Activated T-helper 2 cell treated with anti-CD3 and anti-CD28 coated beads, Interferon-gamma antibody, Interleukin-2, Interleukin-4, amounts not matched to agents 10 μg/mL and 5 μg/mL and 100 μg/mL, durations not matched to agents 14 hours and 24 hours and 36 hours (primary cell): Measurements from ENCODE around the gene SF3B6. TPM values are rescaled to one million over a fixed set of nuclear protein-coding genes. Genes with fewer than 3 reads are reported as not detected.
A peak's percentile ranks its signal among the peaks of the same experiment; 100 is the strongest.

Experiments used
- DNase-seq: peaks from one replicate; pipeline ENCODE4 v3.0.0; 2021; ENCODE audit warnings: low spot score
- H3K27ac Mint-ChIP-seq: one replicate; pipeline ENCODE4 v1.8.0; 2021; ENCODE audit warnings: mixed read lengths
- H3K27me3 Mint-ChIP-seq: one replicate; pipeline ENCODE4 v1.8.0; 2021; ENCODE audit warnings: low read depth, mixed read lengths
- H3K36me3 Mint-ChIP-seq: one replicate; pipeline ENCODE4 v1.8.0; 2021; ENCODE audit warnings: low read depth, mixed read lengths
- H3K4me1 Mint-ChIP-seq: one replicate; pipeline ENCODE4 v1.8.0; 2021; ENCODE audit warnings: low read depth, mixed read lengths
- H3K4me3 Mint-ChIP-seq: one replicate; pipeline ENCODE4 v1.8.0; 2021; ENCODE audit warnings: low read depth, mild to moderate bottlenecking, moderate library complexity, mixed read lengths
- H3K9me3 Mint-ChIP-seq: one replicate; pipeline ENCODE4 v1.8.0; 2021; ENCODE audit warnings: mixed read lengths
- intact Hi-C: fragments of 100-400 bp; cut with micrococcal nuclease; formaldehyde crosslinking; loops from one replicate; pipeline ENCODE4 v1.15.1; 2023
- total RNA-seq: library from RNA; stranded (reverse); gene quantifications from 2 replicates; pipeline ENCODE4 v1.2.3, GENCODE V29; 2022

The SF3B6 gene
- total RNA-seq, 1 donor from 2014 or later, result 143 TPM

DNA sequence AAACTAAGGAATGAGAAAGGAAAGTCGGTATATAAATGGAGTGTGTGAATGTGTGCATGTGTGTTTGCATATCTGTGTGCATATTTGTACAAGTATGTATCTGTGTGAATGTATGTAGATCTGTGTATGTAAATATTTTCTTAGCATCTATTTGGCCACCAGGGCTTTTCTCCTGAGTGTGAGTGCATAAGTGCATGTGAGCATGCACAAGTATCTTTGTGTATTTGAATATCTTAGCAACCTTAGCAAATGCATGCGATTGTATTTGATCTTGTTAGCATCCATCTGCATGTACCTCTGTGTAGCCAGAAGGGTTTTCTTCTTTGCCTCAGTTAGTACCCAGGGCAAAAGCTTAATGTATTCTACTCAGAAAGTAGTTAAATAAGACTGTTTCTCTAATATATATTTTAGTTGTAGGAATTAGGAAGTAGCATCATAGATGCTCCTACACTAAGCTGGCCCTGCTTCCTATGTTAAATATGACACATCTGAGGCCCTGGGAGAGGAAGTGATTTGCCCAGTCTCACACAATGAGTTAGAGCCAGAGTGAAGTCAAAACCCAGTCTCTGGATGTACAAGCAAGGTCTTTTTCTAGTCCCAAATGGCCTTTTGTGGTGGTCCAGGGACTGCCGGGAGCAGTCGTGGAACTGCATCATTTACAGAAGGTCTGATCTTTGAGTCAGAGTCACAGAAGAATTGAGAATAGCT, 17.4 kb downstream of the SF3B6 start:
- Mint-ChIP-seq H3K4me3 (no peak overlapping the region), H3K27me3 (peaks cover 3% of the 10 kb centered on the region), H3K27ac (no peak overlapping the region), H3K4me1 (peaks cover 3% of the 10 kb centered on the region), H3K36me3 (no peaks in the 10 kb centered on the region), H3K9me3 (no peaks in the 10 kb centered on the region)
- intact Hi-C loops, result no loop called here
- DNase-seq, result no peak

DNA sequence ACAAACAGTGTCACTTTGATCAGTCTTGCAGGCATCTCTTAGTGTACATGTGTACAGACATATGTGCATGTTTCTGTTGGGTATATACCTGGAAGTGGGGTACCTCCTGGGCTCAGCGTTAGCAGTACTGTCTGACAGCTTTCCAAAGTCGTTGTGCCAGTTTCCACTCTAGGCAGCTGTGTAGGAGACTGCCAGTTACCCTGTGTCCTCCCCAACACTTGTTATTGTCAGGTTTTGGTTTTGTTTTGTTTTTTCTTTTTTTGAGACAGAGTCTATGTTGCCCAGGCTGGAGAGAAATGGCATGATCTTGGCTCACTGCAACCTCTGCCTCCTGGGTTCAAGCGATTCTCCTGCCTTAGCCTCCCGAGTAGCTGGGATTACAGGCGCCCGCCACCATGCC, 20.4 kb downstream of the SF3B6 start:
- intact Hi-C loops, result no loop called here
- H3K9me3 Mint-ChIP-seq, result no peaks in the 10 kb centered on the region
- peaks cover 6% of the 10 kb centered on the region for H3K27me3 Mint-ChIP-seq
- no peak overlapping the region for H3K4me3 Mint-ChIP-seq
- H3K4me1 Mint-ChIP-seq, result peaks cover 3% of the 10 kb centered on the region
- H3K27ac Mint-ChIP-seq, result no peak overlapping the region
- DNase-seq, result no peak
- no peaks in the 10 kb centered on the region for H3K36me3 Mint-ChIP-seq

DNA sequence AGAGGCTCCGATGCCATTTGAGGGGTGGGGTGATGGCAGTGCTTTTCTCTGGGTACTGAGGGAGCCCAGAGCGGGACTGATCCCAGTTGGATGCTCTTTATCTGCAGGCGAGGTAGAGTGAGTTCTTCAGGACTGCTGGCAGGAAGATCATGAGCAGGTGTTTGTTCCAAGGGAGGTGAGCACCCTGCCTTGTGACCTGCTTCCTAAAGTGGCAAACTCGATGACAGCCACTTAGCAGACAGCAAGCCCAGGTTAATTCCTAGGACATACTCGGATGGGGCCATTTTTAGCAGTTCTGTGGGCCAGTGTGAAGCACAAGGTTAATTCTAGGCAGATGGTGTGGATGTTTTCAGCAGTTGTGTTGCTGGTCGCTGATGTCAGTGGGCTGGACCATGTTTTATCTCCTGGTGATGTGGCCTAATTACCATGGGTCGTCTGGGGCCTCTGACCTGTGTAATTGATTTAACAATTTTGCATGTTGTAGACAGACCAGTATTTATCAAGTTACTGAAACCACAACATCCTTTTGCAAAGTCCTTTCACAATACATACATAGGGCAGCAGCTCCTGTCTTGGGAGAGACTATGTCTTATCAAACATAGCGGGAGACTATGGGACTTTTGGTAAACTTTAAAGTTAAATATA, 21.6 kb downstream of the SF3B6 start:
- Mint-ChIP-seq H3K4me3 (no peak overlapping the region), H3K9me3 (no peaks in the 10 kb centered on the region)

DNA sequence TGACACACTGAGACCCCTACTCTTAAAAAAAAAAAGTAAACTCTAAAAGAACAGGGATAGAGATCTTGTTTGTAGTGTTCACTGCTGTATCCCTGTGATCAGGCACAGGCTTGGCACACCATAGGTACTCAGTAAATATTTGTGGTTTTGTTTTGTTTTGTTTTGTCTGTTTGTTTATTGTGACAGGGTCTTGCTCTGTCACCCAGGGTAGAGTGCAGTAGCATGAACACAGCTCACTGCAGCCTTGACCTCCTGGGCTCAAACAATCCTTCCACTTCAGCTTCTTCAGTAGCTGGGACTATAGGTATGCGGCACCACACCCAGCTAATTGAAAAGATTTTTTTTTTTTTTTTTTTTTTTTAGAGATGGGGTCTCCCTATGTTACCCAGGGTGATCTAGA, 23.2 kb downstream of the SF3B6 start:
- Mint-ChIP-seq H3K36me3 (no peaks in the 10 kb centered on the region), H3K27ac (no peak overlapping the region), H3K27me3 (peaks cover 12% of the 10 kb centered on the region), H3K4me1 (no peaks in the 10 kb centered on the region), H3K9me3 (no peaks in the 10 kb centered on the region), H3K4me3 (no peak overlapping the region)
- intact Hi-C loops, result no loop called here
- no peak for DNase-seq

More for the DNA sequence above, 21.6 kb downstream of the SF3B6 start:
- Mint-ChIP-seq H3K27me3 (peaks cover 6% of the 10 kb centered on the region), H3K4me1 (no peaks in the 10 kb centered on the region), H3K27ac (no peak overlapping the region), H3K36me3 (no peaks in the 10 kb centered on the region)
- intact Hi-C loops, result no loop called here
- no peak for DNase-seq

DNA sequence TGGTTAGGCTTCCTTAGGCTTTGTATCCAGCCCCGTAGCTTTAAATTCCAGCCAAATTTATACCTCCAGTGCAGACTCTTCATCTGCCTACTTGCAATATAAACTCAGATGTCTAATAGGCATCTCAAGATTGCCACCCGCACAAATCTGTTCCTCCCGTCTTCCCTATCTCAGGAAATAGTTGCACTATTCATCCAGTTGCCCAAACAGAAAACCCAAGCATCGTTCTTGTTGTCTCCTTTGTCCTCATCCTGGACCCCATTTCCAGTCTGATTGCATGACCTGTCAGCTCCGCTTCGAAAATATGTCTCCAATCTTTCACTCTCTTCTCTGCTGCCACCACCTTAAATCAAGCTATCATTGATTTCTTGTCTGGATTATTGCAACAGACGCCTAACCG, 24.3 kb downstream of the SF3B6 start:
- Mint-ChIP-seq H3K4me1 (peaks cover 5% of the 10 kb centered on the region), H3K27ac (no peak overlapping the region), H3K9me3 (no peaks in the 10 kb centered on the region), H3K36me3 (no peaks in the 10 kb centered on the region), H3K4me3 (no peak overlapping the region), H3K27me3 (peaks cover 12% of the 10 kb centered on the region)
- DNase-seq, result no peak
- intact Hi-C loops, result no loop called here

DNA sequence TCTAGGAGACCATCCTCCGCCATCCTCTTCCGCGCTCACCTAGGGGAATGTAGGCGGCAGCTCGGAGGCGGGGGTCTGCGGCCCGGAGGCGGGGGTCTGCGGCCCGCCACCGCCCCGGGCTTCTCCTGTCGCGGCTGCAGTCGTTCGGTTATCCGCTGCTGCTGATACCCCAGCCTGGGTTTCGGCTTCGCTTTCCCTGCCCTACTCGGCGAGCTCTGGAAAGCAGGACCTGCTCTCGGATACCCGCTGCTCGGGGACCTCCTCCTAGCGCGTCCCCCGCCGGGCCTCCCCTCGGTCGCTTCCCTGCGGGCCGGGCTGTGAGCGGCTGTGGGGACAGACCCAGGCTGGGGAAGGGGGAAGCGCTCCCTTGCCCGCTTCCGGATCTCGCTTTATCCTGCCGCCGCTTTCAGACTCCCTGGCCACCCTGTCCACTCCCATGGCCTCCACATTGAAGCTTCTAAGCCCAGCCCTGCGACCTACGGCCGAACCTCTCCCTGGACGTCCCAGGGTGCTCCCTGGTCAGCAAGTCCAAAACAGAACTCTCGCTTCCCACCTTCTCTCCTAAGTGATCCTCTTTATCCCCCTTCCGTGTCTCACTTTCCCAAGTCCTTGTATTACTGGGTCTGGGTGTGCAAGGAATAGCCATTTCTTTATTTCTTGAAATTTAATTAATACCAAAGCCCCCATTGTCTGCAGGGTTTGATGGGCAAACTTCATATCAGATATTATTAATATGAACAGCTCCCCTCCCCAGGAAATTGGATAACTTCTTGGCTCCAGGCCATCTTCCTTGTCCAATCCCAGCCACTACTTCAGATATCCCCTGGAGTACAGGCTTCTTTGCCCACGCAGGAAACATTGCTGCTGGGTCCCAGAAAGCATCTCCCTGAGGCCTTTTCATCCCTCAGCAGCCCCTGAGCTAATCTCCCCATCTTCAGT, 25.8 kb downstream of the SF3B6 start:
- no peak for DNase-seq
- no peak overlapping the region for H3K4me3 Mint-ChIP-seq

DNA sequence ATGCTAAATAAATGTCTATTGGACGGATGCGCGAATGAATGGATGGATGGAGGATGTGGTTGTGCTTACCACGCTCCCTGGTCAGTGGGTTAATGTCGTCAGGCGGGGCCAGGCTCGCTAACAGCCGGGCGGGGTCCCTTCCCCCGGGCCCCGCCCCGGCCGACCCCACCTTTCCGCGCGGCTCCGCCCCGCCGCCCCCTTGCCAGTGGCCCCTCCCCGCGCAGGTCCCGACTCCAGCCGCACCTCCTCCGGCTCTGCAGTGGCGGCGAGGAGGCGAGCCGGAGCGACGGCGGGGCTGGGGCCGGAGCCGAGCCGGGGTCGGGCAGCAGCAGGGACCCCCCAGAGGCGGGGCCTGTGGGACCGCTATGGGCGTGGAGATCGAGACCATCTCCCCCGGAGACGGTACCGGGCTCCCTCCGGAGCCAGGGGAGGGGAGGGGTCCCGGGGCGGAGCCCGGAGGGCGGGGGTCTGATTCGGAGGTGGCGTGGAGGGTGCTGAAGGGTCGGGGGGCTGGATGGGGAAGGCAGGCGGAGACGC, 26.6 kb downstream of the SF3B6 start, which contains the start of gene FKBP1B:
Gene FKBP1B (plus strand): TSS at position 257 of the 537 bp plus-strand sequence. CDS start 109 bp downstream, at position 366.
- peak; percentile 39 for DNase-seq
- Mint-ChIP-seq H3K27me3 (peaks cover 11% of the 10 kb centered on the region), H3K4me1 (peaks cover 15% of the 10 kb centered on the region), H3K27ac (no peak within 1 kb of the TSS), H3K36me3 (no peaks in the 10 kb centered on the region), H3K9me3 (no peaks in the 10 kb centered on the region), H3K4me3 (peak within 1 kb of the TSS; percentile 76)
- intact Hi-C loops, result loop anchor here (5.0 kb wide), 1 partner anchor 443 kb away; the partner anchor contains the start of gene NCOA1

More for the DNA sequence above, 25.8 kb downstream of the SF3B6 start:
- intact Hi-C loops, result no loop called here
- H3K9me3 Mint-ChIP-seq, result no peaks in the 10 kb centered on the region
- peaks cover 11% of the 10 kb centered on the region for H3K4me1 Mint-ChIP-seq
- no peak overlapping the region for H3K27ac Mint-ChIP-seq
- peaks cover 12% of the 10 kb centered on the region for H3K27me3 Mint-ChIP-seq
- no peaks in the 10 kb centered on the region for H3K36me3 Mint-ChIP-seq

DNA sequence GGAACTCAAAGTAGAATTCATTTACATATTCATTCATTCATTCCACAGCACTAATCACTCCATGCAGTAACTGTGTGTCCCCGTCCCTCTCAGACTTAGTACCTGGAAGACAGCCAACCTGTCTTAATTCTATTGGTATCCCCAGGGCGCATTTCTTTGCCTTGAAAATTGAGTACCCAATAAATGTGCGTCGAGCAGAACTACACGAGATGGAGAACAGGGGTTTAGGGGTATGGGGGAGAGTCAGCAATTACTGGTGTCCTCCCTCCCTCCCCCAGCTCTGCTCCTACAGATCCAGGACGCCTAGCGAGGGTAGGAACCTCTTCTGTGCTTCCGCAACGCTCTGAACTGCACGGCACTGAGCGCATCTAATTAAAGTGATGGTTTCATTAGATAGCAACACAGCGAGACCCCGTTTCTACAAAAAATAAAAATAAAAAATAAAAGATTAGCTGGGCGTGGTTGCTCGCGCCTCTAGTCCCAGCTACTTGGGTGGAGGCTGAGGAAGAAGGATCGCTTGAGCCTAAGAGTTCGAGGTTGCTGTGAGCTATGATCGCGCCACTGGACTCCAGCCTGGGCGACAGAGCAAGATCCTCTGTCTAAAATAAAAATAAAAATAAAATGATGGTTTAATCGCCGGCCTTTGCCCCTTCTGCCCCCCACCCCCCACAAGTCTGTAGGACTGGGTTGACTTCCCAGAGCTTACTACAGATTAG, 27.2 kb downstream of the SF3B6 start:
- H3K27ac Mint-ChIP-seq, result no peak overlapping the region
- H3K4me3 Mint-ChIP-seq, result peak overlapping the region; percentile 76
- H3K9me3 Mint-ChIP-seq, result no peaks in the 10 kb centered on the region
- intact Hi-C loops, result loop anchor here (5.0 kb wide), 1 partner anchor 443 kb away; the partner anchor contains the start of gene NCOA1
- peaks cover 15% of the 10 kb centered on the region for H3K4me1 Mint-ChIP-seq
- no peaks in the 10 kb centered on the region for H3K36me3 Mint-ChIP-seq
- no peak for DNase-seq
- H3K27me3 Mint-ChIP-seq, result peaks cover 9% of the 10 kb centered on the region

DNA sequence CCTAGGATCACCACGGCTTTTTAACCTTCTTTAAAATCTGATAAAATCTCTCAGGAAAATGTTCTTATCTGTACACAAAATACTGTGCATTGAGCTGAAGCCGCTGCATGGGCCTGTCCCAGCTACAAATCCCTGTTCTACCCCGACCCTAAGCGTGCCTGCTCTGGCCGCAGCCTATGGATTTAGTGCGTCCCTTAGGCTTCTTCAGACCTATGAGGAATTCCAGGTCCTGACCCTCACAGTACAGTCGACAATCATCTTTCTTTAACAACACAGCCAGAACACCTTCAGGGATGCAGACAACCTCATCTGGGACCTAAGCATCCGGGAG, 28.5 kb downstream of the SF3B6 start:
- intact Hi-C loops, result loop anchor here (1.0 to 5.0 kb wide), 4 partner anchors 29 to 445 kb away; partner anchors contain the start of genes ATAD2B, NCOA1, SF3B6 and UBXN2A
- peaks cover 20% of the 10 kb centered on the region for H3K4me1 Mint-ChIP-seq
- peak overlapping the region; percentile 93 for H3K4me3 Mint-ChIP-seq
- no peak for DNase-seq
- no peaks in the 10 kb centered on the region for H3K9me3 Mint-ChIP-seq
- H3K36me3 Mint-ChIP-seq, result no peaks in the 10 kb centered on the region
- H3K27ac Mint-ChIP-seq, result no peak overlapping the region
- H3K27me3 Mint-ChIP-seq, result peaks cover 6% of the 10 kb centered on the region

DNA sequence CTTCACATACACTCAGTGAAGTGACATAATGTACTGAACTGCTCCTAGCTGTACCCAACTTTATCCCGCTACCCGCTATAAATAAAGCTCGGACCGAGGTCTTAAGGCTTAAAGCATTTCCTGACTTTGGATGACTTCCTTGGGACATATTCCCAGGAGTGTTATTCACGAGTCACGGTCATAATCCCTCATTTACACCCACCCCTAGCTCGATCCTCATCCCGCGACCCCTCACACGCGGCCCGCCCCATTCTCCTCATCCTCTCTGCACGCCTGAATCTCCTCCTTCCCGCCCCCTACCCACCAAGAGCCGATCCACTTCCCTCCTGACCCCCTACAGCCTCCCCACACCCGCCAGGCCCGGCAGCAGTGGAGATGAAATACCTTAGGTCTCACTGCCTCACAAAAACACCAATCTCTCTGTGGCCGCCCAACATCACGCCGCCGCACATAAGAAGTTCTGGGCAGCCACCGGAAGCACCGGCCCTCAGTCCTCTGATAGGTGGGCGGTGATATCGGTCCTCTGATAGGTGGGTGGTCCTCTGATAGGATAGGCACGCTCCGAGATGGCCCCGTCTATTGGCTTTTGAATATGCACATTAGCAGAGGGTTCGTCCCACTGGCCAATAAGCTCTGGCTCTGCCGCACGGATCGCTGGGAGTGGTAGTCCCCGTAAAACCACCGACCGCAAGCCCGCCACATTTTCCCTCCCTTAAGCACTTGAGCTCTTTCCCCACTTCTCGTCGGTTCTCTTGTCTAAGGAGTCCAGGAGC, 29.0 kb downstream of the SF3B6 start, which contains the start of gene WDCP:
Gene WDCP (minus strand): TSS at position 462 of the 773 bp plus-strand sequence. CDS start 7,897 bp downstream, outside the sequence.
- H3K27ac Mint-ChIP-seq, result peak within 1 kb of the TSS; percentile 81
- H3K36me3 Mint-ChIP-seq, result no peaks in the 10 kb centered on the region
- DNase-seq, result peak; percentile 93
- H3K4me1 Mint-ChIP-seq, result peaks cover 20% of the 10 kb centered on the region
- no peaks in the 10 kb centered on the region for H3K9me3 Mint-ChIP-seq
- peak within 1 kb of the TSS; percentile 93 for H3K4me3 Mint-ChIP-seq
- intact Hi-C loops, result loop anchor here (1.0 to 5.0 kb wide), 4 partner anchors 29 to 445 kb away; partner anchors contain the start of genes ATAD2B, NCOA1, SF3B6 and UBXN2A
- peaks cover 6% of the 10 kb centered on the region for H3K27me3 Mint-ChIP-seq

DNA sequence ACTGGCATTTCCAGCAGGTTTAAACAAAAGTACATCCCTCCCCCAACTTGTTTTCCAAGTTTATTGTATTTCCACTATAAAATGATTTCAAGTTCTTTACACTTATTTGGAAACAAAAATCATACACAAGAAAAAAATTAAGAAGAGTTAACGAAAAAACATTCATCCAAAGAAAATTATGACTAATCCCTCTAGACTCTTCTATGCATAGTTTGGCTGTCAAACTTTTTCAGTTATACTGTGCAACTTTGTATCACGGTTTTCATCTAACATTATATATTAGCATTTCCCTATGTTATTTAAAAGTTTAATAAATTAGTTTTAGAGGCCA, 29.6 kb downstream of the SF3B6 start:
- H3K27ac Mint-ChIP-seq, result no peak overlapping the region
- H3K4me1 Mint-ChIP-seq, result peaks cover 20% of the 10 kb centered on the region
- peak overlapping the region; percentile 93 for H3K4me3 Mint-ChIP-seq
- intact Hi-C loops, result loop anchor here (5.0 kb wide), 1 partner anchor 446 kb away; the partner anchor contains the start of gene NCOA1
- H3K36me3 Mint-ChIP-seq, result no peaks in the 10 kb centered on the region
- no peaks in the 10 kb centered on the region for H3K9me3 Mint-ChIP-seq
- DNase-seq, result no peak
- H3K27me3 Mint-ChIP-seq, result peaks cover 6% of the 10 kb centered on the region
